Retinal pigment epithelial cell (primary cell): ENCODE results near the gene PTPRN2.

Experiments used
- DNase-seq: peaks from one replicate; pipeline ENCODE4 v3.0.0-alpha.2; 2010; ENCODE audit warnings: low read depth
- H3K4me3 ChIP-seq: 2 replicates; pipeline ENCODE4 v1.5.1; 2011; ENCODE audit warnings: mild to moderate bottlenecking, low read length, control low read depth, moderate library complexity
- CTCF ChIP-seq: conservative IDR thresholded peaks from 2 replicates; pipeline ENCODE4 v1.5.1; 2011; ENCODE audit warnings: low read depth, low read length, control low read depth, inconsistent platforms

The PTPRN2 gene

DNA sequence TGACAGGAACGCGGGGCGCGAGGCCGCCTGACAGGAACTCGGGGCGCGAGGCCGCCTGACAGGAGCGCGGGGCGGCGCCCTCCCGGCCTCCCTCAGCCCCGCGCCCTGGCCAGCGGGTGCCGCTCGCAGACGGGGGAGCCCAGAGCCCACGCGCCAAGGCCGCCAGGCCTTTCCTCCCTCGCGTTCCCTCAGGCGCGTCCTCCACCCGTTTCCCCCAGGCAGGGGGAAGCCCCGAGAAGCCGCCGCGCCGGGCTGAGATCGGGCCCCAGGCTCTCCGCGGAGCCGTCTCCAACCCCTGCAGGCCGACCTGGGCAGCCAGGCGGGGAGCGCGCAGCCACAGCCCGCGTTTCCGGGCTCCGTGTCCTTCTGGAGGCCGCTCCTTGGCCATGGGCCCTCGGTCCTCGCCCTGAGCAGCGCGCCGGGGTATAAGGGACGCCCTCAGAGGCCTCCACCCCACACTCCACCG, 17.7 kb downstream of the PTPRN2 start:
- DNase-seq: no peak
- TF ChIP-seq CTCF: no peak
- no peak overlapping the region for H3K4me3 ChIP-seq

- TF ChIP-seq CTCF: no peak
- DNase-seq: no peak
- H3K4me3 ChIP-seq: no peak overlapping the region
Measured at GRCh38 chr7:158568974-158569857, 18.4 kb downstream of the PTPRN2 start.

- no peak overlapping the region for H3K4me3 ChIP-seq
- TF ChIP-seq CTCF: no peak
- no peak for DNase-seq
Measured at GRCh38 chr7:158567153-158567603, 20.4 kb downstream of the PTPRN2 start.

DNA sequence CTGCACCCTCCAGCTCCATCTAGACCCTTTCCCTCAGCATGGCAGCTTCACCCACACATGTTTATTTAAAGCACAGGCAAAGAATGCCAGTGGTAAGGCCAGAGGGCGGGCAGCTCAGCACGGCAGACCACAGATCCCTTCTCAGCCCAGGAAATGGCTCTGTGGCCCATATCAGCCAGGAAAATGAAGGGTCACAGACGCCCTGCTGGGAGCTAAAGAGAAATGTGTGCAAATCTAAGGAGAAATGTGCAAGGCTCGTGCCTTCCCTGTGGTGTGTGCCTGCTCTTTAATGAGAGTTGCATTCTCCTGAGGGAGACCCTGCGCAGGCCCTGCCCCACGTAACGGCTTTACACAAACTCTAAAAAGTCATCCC, 23.0 kb downstream of the PTPRN2 start:
- DNase-seq: no peak
- no peak overlapping the region for H3K4me3 ChIP-seq
- no peak for TF ChIP-seq CTCF

DNA sequence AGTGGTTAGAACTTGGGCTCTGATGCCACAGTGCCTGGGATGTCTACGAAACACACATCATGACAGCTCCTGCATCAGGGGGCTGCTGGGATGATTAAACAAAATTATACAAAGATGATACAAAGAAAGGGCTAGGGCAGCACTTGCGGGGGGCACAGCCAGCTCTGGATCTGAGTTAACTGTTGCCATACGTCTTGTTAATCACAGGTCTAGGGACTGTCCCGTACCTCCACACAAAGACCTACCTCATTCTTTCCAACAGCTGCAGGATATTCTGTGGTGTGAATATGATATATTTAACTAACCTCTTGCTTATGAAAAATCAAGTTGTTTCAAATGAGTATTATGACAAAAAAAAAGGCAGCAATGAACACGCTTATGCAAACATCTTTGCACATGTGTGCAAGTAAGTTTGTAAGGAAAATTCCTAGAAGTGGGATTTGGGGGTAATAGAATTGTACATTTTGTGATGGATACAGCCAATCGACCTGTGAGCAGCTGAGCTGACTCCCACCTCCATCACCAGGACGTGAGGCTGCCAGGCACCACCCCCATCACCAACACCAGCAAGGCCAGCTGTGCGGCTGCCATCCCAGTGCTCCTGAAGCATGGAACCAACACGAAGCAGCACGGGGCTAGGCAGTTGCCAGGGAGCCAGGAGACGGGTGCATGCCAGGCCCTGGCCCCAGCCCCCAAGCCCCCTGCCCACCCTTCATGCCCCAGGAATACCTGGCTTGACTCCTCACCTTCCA, 23.5 kb downstream of the PTPRN2 start:
- DNase-seq: no peak
- TF ChIP-seq CTCF: no peak
- no peak overlapping the region for H3K4me3 ChIP-seq

DNA sequence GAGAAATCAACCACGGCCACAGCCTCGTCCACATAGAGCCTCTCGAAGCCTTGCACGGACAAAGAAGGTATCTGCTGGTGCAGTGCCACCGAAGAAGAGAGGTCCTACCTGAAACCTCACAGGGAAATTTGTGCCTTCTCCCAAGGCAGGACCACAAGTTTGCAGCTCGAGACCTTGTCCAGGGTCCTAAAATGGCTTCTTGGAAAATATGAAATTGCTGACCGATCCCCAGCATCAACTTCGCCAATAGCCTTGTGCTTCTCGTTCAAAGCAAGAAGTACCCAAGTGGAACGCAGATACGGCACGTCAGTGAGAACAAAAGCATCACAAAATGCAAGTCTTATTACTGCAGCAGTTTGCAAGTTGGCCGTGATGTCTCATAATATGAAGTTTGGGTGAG, 24.6 kb downstream of the PTPRN2 start:
- DNase-seq: no peak
- H3K4me3 ChIP-seq: no peak overlapping the region
- no peak for TF ChIP-seq CTCF
